Thyroid gland (tissue), 4 donors: ENCODE results near the gene TBC1D1.

Experiments used
- POLR2A ChIP-seq, 2 donors: fragments of 450-650 bp; IDR thresholded peaks; one replicate each; pipeline ENCODE4 v1.6.1; 2017; ENCODE audit warnings: antibody characterized with exemption in 2 of 2, mild to moderate bottlenecking in 2 of 2, moderate library complexity in 1 of 2
- TF ChIP-seq, protein P1 (sequence below), 6 experiments: fragments of 200-600 bp in 3 of 6; fragments of 450-650 bp in 3 of 6; sonication (generic) in 3 of 6; IDR thresholded peaks; one replicate each; pipeline ENCODE4 v1.5.1; 2016 to 2019; ENCODE audit warnings: antibody characterized with exemption in 6 of 6, mild to moderate bottlenecking in 2 of 6, inconsistent platforms in 1 of 6, moderate library complexity in 1 of 6

DNA sequence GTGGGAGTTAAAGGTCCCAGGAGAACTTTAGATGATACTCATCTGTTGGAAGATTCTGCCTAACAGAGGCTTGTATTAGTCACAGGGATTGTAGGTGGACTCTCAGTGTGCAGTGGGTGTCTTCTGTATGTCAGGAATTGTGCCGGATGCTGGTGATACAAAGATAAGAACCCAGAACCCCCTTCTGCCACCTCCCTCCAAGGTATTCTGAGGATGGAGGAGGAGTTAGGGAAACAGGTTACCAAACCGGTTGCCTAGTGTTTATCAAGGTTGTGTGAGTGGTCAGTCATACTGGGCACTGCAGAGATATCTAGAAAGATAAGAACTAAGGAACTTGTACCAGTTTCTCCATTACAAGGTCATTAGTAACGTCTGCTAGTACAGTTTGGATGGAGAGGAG lies 130.9 kb downstream of the TBC1D1 start:
- TF ChIP-seq, protein P1, sequence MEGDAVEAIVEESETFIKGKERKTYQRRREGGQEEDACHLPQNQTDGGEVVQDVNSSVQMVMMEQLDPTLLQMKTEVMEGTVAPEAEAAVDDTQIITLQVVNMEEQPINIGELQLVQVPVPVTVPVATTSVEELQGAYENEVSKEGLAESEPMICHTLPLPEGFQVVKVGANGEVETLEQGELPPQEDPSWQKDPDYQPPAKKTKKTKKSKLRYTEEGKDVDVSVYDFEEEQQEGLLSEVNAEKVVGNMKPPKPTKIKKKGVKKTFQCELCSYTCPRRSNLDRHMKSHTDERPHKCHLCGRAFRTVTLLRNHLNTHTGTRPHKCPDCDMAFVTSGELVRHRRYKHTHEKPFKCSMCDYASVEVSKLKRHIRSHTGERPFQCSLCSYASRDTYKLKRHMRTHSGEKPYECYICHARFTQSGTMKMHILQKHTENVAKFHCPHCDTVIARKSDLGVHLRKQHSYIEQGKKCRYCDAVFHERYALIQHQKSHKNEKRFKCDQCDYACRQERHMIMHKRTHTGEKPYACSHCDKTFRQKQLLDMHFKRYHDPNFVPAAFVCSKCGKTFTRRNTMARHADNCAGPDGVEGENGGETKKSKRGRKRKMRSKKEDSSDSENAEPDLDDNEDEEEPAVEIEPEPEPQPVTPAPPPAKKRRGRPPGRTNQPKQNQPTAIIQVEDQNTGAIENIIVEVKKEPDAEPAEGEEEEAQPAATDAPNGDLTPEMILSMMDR (IDR thresholded peaks at IDR 0.05): no peak
- TF ChIP-seq POLR2A (IDR thresholded peaks at IDR 0.05): no peak
